ENCODE results near the gene USF2. TPM values are rescaled to one million over a fixed set of nuclear protein-coding genes. Genes with fewer than 3 reads are reported as not detected.
A peak's percentile ranks its signal among the peaks of the same experiment; 100 is the strongest.

The USF2 gene
- total RNA-seq, 1 experiment from 2014 or later = 111 TPM

DNA sequence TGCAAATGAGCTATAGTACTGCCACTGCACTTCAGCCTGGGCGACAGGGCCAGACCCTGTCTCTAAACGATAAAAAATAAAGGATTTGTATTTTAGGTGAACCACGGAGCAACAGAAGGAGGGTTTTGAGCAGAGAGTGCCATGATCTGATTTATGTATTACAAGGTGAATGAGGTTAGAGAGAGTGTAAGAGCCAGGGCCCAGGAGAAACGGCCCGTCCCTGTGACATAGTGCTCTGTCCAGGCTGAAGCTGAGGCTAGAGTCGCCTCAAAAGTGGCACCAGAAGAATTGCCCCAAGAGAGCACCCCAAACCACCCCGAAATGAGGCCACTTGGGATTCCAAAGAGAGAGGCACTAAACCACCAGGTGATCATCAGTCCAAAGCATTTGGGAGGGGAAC is 40.1 kb downstream of the USF2 start:
- no peak for DNase-seq (ENCODE audit: low read depth)
- in situ Hi-C loops (cut with HindIII; ENCODE audit: low pct_unique_long_range_greater_than_20kb, low sequenced_read_pairs) = no loop called here

DNA sequence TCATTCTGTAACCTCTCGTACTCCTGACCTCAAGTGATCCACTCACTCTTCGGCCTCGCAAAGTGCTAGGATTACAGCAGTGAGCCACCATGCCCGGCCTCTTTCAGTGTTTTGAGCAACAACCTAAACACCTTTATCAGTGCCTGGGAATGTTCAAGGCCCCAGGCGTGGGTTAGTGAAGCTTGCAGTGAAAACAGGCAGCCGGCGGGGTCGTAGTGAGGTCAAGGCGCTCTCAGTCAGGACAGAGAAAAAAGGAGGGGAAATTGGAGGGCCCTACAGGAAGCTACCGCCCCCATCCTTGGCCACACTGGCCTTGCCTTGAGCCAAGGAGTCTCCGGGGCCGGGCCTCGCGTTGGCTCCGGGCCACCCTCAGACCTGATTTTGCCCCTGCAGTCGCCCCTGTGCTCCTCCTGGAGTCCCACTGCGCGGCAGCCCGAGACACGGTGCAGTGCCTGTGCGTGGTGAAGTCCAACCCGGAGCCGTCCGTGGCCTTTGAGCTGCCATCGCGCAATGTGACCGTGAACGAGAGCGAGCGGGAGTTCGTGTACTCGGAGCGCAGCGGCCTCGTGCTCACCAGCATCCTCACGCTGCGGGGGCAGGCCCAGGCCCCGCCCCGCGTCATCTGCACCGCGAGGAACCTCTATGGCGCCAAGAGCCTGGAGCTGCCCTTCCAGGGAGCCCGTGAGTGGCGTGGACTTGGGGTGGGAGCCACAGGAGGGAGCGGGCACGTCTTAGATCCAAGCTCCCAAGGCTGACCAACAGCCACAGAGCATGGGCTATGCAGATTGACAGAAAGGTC is 40.9 kb downstream of the USF2 start:
- in situ Hi-C loops (cut with HindIII; ENCODE audit: low pct_unique_long_range_greater_than_20kb, low sequenced_read_pairs) = no loop called here
- DNase-seq (ENCODE audit: low read depth) = peak; percentile 92

DNA sequence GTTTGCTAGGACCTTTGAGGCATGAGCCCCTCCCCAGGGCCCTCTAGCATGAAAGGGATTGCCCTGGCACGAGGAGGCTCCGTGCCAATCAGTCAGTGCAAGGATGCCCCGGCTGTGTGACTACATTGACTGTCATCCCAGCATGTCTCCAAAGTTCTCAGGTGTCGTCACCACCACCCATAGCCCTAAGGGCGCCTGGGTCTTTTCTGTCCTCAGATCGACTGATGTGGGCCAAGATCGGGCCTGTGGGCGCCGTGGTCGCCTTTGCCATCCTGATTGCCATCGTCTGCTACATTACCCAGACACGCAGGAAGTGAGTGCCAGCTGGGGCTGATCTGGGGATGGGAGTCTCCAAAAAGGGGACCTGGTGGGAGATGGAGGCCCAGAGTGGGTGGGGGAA is 41.6 kb downstream of the USF2 start:
- no peak for DNase-seq (ENCODE audit: low read depth)
- in situ Hi-C loops (cut with HindIII; ENCODE audit: low pct_unique_long_range_greater_than_20kb, low sequenced_read_pairs) = no loop called here

DNA sequence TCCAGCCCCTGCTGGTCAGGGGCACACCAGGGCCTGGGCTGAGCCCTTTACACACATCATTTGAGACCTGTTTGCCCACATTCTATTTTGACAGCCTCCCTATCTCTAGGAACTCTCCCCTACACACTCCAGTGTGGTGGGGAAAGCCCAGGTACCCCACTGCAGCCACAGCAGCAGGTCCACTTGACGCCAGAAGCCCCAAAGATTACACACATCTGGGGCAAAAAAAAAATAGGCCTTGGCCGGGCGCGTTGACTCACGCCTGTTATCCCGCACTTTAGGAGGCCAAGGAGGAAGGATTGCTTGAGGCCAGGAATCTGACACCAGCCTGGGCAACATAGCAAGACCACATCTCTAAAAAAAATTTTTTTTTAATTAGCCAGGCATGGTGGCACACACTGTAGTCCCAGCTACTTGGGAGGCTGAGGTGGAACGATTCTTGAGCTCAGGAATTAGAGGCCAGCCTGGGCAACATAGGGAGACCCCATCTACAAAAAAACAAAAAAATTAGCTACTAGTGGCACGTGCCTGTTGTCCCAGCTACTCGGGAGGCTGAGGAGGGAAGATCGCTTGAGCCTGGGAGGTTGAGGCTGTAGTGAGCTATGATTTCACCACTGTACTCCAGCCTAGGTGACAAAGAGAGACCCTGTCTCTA is 42.2 kb downstream of the USF2 start:
- no peak for DNase-seq (ENCODE audit: low read depth)

DNA sequence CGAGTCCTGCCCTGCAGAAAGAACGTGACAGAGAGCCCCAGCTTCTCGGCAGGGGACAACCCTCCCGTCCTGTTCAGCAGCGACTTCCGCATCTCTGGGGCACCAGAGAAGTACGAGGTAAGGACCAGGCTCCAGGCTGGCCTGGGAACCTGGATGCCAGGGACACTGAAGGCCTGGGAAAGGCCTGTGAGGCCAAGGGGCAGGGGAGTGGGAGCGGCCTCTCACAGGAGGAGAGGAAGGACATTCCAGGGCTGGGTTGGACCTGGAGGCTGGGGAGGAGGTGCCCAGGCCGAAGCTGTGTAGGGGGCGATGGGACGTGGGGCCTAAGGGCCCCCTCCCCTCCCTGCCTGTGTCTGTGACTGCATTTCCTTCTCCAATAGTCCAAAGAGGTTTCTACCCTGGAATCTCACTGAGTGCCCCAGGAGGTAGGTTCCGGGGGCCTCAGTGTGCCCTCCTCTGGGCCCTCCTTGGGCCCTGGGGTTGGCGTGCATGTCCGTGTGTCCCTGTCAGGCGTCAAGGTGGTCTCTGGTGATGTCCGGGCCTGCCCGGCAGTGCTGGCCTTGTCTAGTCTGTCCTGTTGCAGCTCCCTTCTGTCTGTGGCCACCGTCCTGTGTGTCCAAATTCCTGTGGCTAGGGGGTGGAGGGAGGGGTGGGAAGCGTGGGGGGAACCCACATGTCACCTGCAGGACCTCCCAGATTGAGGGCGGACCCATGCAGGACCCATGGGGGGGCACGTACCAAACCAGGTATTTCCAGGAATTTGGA is 43.3 kb downstream of the USF2 start:
- no peak for DNase-seq (ENCODE audit: low read depth)

More for the DNA sequence above, 42.2 kb downstream of the USF2 start:
- in situ Hi-C loops (cut with HindIII; ENCODE audit: low pct_unique_long_range_greater_than_20kb, low sequenced_read_pairs) = no loop called here

DNA sequence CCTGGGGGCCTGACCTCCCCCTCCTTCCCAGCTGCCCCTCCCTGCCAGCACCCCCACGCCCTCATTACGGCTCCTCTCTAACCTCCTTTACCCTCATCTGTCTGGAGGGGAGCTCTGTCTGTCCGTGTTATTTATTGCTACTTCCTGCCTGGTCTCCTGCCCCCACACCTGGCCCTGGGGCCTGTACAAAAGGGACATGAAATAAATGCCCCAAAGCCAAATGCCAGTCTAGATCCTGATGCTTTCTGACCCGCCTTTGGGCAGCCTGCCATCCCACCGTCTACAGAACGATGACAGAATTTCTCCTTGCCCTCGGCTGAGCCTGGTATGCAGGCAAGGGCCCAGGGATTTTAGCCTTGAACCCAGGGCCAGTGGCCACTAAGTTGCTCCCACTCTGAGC is 44.8 kb downstream of the USF2 start:
- in situ Hi-C loops (cut with HindIII; ENCODE audit: low pct_unique_long_range_greater_than_20kb, low sequenced_read_pairs) = no loop called here
- DNase-seq (ENCODE audit: low read depth) = no peak

More for the DNA sequence above, 43.3 kb downstream of the USF2 start:
- in situ Hi-C loops (cut with HindIII; ENCODE audit: low pct_unique_long_range_greater_than_20kb, low sequenced_read_pairs) = no loop called here

DNA sequence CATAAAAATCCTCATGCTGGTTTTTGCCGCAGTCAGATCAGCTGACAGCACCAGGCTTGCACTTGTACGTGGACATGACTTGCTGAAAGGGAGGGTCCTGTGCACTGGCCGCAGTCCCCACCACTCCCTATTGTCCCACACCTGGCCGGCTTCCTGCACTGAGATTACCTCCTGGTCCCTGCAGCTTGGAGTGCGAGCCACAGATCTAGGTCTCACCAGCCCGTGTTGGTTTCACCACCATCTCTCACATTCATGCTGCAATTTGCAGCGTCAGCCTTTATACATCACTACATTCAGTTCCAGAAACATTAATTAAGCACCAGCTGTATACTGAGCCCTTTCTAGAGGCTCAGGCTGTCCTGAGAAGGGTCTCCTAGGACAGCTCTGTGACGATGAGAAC is 45.3 kb downstream of the USF2 start:
- in situ Hi-C loops (cut with HindIII; ENCODE audit: low pct_unique_long_range_greater_than_20kb, low sequenced_read_pairs) = no loop called here

DNA sequence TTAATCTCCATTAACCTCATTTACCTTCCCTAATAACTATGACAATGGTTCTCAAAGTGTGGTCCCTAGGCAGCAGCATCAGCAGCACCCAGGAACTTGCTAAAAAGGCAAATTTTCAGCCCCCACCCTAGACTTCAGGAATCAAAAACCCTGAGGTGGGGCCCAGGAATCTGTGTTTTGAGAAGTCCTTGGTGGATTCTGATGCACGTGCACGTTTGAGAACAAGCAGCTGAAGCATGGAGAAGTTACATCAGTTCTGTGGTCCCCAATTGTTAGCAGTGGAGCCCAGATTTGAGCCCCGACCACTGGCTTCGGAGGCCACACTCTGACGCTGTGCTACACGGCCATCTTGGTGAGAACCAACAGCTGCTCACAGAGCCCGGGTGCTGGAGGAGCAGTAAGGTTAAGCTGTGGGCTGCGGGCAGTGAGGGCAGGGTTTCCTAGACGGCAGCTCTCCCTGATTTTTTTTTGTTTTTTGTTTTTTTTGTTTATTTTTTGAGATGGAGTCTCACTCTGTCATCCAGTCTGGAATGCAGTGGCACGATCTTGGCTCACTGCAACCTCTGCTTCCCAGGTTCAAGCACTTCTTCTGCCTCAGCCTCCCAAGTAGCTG is 46.2 kb downstream of the USF2 start:
- no peak for DNase-seq (ENCODE audit: low read depth)
- in situ Hi-C loops (cut with HindIII; ENCODE audit: low pct_unique_long_range_greater_than_20kb, low sequenced_read_pairs) = no loop called here

More for the DNA sequence above, 45.3 kb downstream of the USF2 start:
- DNase-seq (ENCODE audit: low read depth) = no peak

DNA sequence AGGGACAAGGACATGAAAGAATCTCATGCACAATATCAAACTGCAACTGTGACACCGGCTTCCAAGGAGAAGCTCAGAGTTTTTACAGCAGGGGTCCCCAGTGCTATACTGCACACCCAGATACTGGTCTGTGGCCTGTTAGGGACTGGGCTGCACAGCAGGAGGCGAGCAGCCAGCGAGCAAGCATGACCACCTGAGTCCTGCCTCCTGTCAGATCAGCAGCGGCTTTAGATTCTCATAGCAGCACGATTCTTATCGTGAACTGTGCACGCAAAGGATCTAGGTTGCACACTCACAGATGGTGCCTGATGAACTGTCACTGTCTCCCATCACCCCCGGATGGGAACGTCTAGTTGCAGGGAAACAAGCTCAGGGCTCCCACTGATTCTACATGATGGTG is 47.1 kb downstream of the USF2 start:
- no peak for DNase-seq (ENCODE audit: low read depth)
- in situ Hi-C loops (cut with HindIII; ENCODE audit: low pct_unique_long_range_greater_than_20kb, low sequenced_read_pairs) = no loop called here

DNA sequence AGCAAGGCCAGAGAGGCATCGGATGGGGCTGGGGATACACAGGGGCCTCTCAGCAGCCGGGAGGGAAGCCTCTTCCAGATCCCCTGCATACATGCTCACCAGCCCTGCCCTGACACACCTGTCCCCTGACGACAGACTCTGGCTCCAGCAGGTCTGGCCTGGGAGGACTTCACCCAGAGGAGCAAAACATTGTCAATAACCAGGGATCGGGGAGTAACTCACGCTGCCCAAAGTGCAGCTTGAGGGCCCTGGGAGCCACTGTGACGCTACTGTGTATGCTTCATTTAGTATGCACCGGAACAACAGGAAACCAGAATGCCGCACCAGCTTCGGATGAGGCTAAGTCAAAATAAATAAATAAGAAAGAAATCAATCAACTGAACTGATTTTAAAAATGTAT is 47.8 kb downstream of the USF2 start:
- in situ Hi-C loops (cut with HindIII; ENCODE audit: low pct_unique_long_range_greater_than_20kb, low sequenced_read_pairs) = no loop called here
- no peak for DNase-seq (ENCODE audit: low read depth)

DNA sequence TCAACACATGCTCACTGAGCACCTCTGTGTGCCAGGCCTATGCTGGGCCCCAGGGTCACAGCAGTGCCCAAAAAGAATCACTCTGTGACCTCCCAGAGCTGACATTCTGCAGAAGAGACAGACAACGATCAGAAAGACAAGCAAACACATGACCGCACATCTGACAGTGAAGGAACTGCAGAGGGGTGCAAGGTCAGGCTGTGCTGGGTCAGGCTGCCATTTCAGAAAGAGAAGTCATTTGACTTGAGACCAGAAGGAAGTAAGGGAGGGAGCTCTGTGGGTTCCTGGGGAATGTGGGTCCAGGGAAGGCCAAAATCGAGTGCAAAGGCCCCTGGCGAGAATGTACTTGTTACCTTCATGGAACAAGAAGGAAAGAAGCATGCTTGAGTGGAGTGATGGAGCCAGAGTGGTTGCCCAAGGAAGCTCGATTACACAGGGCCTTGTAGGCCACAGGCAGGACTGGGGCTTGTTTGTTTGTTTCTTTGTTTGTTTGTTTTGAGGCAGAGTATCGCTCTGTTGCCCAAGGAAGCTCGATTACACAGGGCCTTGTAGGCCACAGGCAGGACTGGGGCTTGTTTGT is 48.8 kb downstream of the USF2 start:
- in situ Hi-C loops (cut with HindIII; ENCODE audit: low pct_unique_long_range_greater_than_20kb, low sequenced_read_pairs) = no loop called here
- peak; percentile 44 for DNase-seq (ENCODE audit: low read depth)

DNA sequence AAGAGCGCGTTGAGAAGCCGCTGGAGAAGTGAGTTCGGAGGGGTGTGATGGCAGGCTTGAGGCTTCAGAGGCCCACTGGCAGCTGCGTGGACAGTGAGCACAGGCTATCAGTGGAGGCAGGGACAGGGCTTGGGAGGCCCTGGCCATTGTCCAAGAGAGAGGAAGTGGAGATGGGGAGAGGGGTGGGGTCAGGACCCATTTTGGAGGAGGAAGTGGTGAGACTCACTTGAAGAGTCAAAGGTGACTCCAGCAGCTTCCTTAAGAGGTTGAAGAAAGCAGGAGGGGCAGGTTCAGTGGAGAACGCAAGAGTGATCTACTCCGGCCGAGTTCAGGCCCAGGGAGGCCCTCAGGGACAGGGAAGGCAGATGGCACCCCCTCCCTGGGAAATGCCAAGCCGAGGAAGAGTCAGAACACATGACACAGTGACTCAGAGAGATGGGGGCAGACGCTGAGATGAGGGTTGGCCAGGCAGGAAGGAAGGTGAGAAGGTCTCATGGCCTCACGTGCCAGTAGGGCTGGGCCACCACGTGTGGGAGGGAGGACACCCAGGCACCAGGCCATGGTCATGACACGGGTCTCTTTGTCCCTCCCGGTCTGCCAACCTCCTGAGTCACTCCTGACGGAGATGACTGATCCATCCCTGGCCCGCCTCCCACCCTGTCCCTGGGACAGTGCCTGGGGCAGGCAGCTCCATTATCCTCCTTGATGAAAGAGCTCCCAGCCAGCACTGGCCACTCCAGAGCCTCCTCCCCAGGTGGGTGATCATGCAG is 50.1 kb downstream of the USF2 start:
- peak; percentile 100 for DNase-seq (ENCODE audit: low read depth)

DNA sequence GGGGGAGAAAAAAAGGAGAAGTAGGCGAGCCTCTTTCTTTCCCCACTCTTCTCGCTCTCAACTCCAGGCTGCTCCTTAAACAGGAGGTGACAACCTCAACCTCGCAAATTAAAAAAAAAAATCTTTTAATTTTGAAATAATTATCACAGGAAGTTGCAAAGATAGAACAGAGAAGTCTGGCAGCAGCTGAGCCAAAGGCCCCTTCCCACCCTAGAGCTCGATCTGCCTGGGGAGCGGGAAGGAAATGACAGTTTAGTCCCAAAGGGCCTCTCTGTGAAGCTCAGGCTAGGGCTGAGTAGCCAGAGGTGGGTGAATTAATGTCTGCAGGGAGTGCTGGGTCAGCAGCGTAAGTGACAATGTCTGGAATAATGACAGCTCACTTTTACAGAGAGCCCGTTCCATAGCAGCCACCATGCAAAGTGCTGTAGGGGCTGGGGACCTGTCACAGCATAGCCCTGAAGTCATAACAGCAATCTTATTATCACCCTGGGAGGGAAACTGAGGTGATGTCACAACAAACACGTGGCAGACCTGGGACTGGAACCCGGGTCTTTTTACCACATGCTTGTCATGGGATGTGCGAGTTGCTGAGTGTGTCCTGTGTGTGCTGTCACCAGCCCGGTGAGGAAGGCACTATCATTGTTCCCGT is 51.4 kb downstream of the USF2 start:
- no peak for DNase-seq (ENCODE audit: low read depth)
- in situ Hi-C loops (cut with HindIII; ENCODE audit: low pct_unique_long_range_greater_than_20kb, low sequenced_read_pairs) = no loop called here

More for the DNA sequence above, 50.1 kb downstream of the USF2 start:
- in situ Hi-C loops (cut with HindIII; ENCODE audit: low pct_unique_long_range_greater_than_20kb, low sequenced_read_pairs) = no loop called here

DNA sequence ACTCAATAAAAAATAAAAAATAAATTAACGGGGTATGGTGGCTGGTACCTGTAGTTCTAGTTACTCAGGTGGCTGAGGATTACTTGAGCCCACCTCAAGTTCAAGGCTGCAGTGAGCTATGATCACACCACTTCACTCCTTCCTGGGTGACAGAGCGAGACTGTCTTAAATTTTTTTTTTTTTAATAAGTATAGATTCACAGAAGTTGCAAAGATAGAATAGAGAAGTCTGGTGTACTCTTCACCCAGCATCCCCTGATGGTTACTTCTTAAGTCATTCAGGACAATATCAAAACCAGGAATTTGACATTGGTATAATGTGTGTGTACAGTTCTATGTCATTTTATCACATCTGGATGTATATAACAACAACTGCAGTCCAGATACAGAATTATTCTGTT is 52.5 kb downstream of the USF2 start:
- DNase-seq (ENCODE audit: low read depth) = no peak
- in situ Hi-C loops (cut with HindIII; ENCODE audit: low pct_unique_long_range_greater_than_20kb, low sequenced_read_pairs) = no loop called here

DNA sequence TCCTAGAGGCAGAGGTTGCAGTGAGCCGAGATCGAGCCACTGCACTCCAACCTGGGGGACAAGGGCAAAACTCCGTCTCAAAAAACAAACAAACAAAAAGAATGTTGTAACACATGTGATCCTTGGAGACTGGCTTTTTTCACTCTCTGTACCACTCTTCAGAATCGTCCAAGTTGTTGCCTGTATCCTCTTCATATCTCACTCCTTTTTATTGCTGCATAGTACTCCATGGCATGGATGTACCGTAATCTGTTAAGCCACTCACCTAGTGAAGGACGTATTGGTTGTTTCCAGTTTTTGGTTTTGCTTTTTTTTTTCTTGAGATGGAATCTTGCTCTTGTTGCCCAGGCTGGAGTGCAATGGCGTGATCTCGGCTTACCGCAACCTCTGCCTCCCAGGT is 53.3 kb downstream of the USF2 start:
- in situ Hi-C loops (cut with HindIII; ENCODE audit: low pct_unique_long_range_greater_than_20kb, low sequenced_read_pairs) = no loop called here
- no peak for DNase-seq (ENCODE audit: low read depth)

DNA sequence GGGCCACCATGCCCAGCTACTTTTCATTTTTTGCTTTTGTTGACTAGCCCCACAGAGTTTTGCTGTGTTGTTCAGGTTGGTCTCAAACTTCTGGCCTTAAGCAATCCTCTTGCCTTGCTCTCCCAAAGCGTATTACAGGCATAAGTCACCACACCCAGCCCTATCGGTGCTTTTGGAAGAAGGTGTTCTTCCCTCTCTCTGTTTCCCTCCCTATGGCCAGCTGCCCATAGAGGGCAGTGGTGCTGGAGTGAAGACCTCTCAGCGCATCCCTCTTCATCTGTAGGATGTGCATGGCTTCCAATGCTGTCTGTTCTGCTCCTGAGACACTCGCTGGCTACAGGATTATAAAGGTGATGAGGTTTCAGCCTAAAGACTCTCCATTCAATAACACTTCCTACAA is 58.9 kb downstream of the USF2 start:
- DNase-seq (ENCODE audit: low read depth) = no peak
- in situ Hi-C loops (cut with HindIII; ENCODE audit: low pct_unique_long_range_greater_than_20kb, low sequenced_read_pairs) = no loop called here

DNA sequence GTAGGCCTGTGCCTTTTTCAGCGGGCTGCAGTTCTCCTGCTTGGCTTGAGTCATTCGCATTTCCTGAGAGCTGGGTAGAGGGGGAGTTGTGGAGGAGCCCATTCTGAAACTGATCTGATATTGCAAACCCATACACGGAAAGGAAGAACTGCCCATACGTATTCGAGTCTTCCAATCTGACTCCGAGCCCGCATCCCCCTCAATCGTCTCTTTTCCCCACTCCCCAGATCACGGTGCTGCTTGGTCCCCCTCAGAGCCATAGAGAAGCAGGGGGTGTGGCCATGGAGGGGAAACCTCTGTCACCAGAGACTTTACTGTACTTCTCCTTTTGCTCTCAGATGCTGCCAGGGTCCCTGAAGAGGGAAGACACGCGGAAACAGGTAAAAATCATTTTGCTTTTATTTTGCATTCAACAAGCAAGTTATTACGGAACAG is 60.1 kb downstream of the USF2 start, which contains the start of gene CD22:
TSS of gene CD22 (plus strand) at position 337 of the 435 bp plus-strand sequence. CDS start 2,854 bp downstream, outside the sequence.
- in situ Hi-C loops (cut with HindIII; ENCODE audit: low pct_unique_long_range_greater_than_20kb, low sequenced_read_pairs) = no loop called here
- no peak for DNase-seq (ENCODE audit: low read depth)
